HG02852 (cell line): Measurements from ENCODE around the gene CASQ2.

Experiments
- ATAC-seq: cut with Tn5 transposase; IDR thresholded peaks from one replicate; pipeline ENCODE4 v1.9.1; 2021; ENCODE audit warnings: mild to moderate bottlenecking, moderate library complexity; ENCODE audit not compliant: unreplicated experiment

The CASQ2 gene

DNA sequence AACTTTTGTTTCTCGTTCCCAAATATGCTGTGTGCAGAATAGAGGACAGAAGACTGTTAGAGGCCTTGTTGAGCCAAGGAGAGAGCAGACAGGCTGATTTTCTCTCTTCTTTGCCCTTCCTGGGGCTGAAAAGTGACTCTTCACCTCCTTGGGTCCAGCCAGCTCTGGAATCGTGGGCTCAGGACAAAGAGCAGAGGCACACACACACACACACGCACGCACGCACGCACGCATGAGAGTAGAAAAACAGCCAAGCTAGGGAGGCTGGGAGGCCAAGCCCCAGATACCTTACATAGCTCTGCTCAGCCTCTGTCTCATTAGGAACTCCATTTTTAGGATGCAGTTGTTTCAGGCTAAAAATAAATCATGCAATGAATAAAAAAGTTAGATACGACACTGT is at the start of gene CASQ2:
CASQ2 (minus strand) TSS at position 166 of the 400 bp plus-strand sequence. CDS start 173 bp downstream, outside the sequence.
- no peak for ATAC-seq

DNA sequence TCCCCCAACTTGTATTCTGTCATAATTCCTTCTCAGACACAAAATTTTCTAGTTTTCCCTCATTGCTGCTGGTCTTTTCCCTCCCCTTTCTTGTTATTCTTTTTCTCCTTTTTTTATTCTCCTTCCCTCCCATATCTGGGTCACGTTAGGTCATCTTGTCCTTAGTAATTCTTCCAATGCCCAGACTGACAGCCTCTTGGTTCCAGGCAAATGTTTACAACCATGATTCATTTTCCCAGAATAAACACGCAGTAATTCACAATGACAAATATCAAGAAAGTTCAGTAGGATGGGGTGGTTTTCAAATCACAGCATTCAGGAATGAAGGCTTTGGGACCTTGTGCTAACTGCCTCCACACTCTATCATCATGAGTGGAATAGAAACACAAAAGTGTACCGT is 47.2 kb upstream of the CASQ2 start:
- ATAC-seq = no peak

DNA sequence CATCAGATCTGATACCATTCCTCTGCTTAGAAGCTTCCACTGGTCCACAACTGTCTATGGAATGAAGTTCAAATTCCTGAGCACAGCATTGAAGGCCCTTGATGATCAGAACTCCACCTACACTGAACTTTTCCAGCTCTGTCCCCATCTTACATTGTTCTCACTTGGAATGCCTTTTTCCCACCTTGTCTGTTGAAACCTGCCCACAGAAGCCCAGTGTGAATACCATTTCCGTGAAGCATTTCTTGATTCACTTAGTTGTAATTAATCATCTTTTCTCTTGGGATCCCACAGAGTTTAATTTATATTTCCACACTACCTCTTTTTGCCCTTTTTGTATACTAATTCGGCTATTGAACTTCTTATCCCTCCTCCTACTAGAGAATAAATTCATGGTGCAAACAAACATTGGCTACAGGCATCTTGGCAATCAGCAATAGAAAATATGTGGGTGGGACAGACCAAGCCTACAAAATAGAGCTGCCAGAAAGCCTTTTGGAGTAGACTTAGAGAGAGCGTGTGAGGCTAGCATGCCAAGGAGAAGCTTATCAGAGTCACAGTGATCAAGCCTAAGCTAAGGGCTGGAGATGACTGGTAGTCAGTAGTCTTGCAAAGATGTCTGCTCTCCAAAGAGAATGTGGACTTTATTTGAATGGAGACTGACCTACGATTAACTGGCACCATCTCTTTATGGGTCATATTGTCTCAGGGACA is 46.3 kb upstream of the CASQ2 start:
- no peak for ATAC-seq

DNA sequence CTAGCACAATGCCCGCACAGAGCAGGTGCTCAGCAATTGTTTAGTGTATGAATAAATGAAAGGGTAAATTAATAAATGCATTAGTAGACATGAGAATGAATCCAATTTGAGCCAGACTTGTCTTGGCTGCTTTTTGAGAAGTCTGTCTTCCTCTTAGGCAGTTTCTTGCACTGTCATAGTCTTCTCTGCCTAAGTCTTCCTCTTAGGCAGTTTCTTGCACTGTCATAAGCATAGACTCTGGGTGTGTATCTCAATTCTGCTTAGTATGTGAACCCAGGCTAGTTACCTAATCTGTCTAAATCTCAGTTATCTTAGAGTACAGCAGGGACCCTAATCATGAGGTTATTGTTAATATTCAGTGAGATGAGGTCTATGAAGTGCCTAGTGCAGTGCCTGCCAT is 45.2 kb upstream of the CASQ2 start:
- no peak for ATAC-seq

DNA sequence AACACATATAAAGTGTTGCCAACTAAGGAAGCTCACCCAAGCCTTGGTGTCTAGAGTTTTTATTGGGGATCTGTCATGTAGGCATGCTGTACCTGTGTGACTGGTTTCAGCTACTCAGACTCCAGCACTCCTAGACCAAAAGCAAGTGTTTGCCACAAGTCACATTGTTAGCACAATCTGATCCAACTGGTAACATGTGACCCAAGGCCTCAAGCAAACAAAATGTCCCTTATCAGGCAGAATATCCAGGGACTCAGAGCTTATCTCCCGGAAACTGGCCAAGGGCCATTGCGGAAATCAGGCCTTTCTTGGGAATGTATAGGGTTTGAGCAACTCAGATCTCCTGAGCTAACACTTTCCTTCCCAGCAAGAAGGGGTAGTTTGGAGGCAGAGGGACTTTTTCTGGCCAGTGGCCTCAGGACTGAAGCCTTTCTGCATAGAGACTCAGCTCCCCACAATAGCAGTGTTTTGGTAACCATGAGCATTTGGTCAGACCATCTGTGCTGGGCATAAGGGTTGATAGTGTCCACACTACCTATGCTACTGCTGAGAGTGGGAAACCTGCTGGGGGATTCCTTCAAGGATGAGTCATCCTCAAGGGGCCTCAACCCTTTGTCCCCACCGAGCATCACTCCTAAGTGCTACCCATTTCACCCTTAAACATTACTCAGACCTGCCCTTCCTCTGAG is 42.8 kb upstream of the CASQ2 start:
- ATAC-seq = no peak

DNA sequence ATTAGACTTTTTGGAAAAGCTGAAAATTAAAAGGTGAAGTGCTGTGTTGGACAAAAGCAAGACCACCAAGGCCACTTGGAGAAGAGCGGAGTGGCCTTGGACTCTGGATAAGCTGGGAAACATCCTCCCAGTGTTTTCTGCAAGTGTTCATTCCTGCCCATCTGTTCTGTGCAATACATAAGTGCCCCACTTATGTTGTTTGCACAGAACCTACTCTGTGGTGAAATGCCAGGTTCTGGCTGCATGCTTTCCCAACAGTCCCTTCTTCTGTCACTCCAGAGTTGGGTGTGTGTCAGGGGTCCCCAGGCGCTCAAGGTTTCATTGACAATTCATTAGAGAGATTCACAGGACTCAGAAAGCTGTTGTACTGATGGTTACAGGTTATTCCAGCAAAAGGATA is 42.1 kb upstream of the CASQ2 start:
- no peak for ATAC-seq

DNA sequence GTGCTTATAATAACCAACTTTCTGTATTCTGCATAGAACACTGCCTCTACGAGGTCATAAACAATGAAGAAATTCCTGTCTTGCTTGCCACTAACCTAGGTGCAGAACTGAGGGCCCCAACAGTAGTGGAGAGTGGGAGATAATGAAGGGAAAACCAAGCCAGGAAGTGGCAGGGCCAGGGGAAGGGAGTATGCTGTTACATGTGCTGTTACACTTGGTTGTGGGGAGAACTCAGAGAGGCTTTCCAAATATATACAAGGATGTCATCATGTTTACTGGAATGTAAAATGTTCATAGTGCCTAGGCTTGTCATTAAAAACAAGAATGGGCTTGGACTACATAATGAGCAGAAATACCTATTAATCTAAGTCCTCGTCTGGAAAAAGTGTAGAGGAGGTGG is 41.3 kb upstream of the CASQ2 start:
- no peak for ATAC-seq

DNA sequence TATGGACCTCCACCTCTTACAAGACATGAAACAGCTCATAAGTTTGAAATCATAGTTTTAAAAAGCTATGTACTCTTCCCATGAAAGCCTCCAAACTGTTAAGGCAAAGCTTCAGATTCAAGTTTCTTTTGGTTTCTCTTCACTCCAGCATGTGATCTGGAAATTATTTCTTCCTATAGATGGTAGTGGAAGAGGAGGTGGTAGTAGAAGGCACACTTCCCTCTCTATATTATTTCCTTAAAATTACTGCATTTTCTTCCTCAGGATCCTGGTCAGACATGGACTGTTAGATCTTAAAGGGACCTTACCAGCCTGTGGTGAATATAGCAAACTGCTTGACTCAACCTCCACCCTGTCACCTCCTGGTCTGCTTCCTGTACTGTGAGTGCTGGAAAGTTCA is 40.6 kb upstream of the CASQ2 start:
- ATAC-seq = no peak

DNA sequence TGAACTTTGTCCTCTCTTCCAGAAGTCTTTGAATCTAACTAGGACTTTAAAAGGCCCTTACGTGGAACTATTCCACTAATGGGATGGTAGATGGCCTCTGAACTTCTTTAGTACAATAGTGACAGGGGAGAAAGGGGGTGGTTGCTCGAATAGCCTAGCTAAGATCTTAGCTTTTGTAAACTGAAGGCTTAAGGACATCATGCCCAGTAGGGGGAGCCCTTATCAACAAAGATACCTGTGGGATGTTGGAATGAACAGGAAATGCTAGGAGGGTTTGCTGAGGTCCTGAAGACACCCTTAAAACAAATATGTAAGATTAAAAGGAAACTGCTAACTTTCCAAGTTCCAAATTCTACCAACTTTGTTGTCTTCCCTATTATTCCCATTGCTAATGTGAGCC is 39.2 kb upstream of the CASQ2 start:
- ATAC-seq = no peak

DNA sequence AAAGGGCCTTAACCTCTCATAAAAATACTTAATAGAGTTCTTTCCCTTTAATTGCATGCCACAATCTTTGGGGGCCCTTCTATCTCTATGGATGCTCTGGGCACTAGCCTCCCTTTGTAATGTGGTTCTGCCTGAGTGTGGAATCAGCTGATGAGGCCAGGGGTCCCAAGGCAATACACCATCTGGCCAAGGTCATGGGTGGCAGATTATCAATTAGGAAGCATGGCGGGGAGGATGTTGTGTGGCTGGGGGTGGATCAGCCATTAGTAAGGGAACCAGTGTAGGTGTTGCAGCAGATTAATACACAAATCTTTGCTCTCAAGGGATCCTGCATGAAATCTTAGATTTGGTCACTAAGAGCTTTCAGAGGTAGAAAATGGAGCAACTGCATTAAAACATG is 37.1 kb upstream of the CASQ2 start:
- no peak for ATAC-seq

DNA sequence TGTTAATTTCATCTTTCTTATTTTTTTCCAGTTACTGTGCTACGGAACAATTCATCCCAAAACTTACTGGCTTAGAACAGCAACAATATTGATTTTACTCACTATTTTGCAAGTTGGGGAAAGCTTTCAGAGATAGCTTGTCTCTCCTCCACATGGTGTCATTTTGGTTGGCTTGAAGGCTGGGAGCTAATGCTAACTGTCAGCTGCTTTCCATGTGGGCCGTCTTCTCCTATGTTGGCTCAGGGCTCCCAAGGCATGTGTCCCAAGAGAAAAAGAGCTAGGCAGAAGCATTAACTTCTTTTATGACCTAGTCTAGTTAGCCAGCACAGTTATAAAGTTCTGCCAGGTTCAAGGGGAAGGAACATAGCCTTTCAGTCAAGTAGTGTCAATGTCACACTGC is 33.9 kb upstream of the CASQ2 start:
- ATAC-seq = no peak

DNA sequence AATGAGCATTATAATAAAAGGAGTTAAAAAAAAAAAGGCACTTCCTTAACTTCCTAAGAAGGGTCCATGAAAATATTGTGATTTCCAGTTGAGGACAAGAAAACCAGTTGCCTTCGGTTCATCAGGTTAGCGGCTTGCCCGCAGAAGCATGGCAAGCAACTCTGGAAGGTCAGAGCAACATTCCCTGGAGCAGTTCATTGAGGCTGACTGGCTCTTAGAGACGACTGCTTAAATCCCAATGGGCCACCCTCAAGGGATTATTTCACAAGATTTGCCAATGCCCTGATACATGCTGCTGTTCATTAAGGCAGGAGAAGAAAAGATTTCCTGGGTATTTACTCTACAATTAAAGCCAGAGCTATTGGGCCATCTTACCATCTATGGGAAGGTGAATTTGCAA is 29.0 kb upstream of the CASQ2 start:
- ATAC-seq = no peak

DNA sequence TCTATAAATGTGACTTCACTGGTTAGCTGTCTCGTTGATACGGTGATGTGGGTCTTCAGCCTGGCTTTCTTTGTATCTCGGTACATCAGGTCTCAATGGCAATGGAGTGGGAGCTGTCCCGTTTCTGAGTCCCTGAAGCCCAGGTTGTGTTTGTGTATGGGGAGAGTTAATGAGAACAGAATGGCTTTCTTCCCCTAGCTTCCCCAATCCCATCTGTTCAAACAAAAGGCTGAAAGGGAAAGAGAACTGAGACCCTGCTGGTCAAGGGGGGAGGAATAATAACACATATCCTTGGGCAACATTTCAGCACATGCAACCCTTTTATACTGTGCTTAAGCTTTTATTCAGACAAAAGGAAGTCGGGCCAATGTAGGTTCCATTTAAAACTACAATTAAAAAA is 28.4 kb upstream of the CASQ2 start:
- no peak for ATAC-seq

DNA sequence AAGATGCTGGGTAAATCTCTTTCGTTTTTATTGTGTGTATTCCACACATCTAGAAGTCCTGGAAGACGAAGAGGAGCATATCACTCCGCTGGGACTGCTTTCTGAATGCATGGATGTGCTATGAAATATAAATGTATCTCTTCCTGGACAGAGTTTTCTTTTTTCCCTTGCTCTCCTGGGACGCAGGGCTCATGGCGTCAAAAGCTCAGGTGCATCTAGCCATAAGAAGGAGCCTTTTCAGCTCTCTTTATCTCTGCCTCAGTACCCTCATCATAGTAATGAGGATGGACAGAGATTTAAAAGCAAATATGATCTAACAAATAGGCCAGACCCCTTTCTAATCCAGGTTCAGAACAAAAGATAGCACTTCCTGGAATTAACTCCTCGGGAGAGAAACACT is 27.5 kb upstream of the CASQ2 start:
- ATAC-seq = no peak

DNA sequence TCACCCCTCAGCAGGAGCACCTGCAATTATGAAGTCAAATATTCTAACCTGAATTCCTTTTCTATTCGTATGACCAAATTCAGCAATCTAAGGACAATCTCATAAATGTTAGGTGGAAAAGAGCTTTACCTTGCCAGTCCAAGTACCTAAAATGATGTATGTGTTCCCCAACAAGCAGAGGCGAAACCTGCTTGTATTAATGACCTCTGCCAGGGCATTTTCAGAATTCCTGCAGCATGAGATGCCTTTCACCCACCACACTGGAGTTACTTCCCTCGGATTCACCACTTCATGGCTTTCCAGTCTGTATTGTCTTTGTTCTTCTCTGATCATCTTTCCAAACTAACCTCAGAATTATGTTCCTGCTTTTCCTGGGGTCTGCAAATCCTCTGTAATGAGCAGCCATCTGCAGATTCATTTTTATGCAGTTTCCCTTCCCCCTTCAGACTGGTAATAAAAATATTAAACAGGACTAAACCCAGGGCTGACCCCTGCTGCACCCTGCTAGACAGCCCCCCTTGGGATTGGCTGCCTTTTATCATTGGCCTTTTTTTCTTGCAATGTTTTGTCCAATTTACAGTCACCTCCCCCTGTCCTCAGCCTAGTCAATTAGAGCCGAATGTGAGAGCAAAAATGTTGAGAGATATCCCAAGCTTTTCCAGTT is 26.6 kb upstream of the CASQ2 start:
- ATAC-seq = no peak

DNA sequence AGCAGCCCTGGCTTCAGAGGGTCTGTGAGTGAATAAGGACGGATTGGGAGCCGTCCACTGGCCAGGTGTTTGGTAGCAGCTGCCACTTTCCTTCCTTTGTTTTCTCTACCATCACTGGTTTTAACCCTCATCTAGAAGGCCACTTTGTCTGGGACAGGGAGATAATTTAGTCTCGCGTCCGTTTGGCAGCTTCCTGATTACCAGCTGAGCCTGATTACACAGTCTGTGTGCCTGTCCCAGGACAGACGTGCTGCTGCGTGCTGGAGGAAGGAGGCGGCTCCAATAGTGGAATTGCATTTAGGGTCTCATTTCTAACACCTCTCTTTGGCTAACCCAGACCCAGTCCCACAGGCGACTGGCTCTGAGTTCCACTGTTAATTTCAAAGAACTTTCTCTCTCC is 24.6 kb upstream of the CASQ2 start:
- ATAC-seq = no peak

DNA sequence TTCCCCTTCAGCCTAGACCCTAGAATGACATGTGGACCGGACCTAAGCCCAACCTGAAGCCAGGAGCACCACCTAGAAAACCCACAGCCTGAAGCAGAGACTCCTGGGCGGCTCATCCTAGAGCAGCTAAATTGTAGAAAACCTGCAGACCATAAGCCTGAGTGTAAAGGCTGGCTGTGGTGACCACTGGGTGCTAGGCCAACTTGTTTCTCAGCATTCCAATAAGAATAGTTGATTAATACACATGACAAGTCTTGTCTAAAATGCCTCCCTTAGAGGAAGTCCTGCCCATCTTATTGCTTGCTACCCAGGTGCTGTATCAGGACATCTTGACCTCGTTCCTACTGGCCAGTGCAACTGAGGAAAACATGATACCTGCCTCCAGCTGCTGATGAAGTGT is 23.3 kb upstream of the CASQ2 start:
- no peak for ATAC-seq

DNA sequence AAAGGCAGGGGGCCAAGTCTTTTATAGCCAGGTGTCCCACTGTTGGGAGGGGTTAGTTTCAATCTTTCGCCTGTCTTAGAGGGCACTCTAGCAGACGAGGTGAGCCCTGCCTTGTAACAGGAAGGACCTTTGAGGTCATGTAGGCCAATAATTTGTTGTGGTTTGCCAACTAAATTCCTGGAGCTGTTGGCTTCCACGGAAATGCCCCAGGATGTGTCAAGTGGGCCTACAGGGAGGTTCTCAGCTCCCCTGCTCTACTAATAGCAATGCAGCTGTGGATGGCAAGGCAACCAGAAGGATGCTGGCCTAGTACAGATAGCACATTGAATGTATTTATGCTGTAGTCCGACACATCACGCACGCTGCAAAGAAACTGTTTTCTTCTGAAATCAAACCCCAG is 22.3 kb upstream of the CASQ2 start:
- no peak for ATAC-seq

DNA sequence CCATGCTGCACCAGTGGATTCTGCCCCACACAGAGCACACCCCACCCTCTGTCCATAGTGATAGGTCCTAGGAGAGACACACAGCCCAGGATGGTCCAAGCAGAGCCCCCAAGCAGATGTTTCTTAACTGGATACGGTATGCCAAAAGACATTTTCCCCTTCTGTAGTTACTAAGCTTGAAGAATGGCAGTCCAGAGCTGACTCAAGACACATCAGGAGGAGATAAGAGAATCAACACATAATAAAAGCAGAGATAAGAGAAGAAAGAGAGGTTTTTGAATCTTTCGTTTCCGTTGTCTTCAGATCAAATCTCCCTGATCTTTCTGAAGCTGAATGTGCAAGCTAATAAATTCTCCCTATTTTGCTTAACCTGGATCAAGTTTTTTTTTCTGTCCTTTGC is 21.8 kb upstream of the CASQ2 start:
- ATAC-seq = no peak

DNA sequence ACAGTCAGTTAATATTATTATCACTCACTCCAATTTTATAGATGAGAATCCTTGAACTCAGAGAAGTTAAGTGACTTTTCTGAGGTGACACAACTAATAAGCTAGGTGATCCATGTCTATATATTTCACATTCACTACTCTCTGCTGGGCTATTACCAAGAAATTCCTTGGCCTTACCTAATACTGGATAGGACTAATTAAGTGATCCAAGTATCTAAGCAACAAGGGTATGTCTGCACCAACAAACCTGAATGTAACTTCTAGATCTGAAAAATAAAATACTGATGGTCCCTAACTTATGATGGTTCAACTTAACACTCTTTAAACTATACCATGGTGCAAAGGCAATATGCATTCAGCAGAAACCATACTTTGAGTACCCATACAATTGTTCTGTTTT is 14.8 kb upstream of the CASQ2 start:
- ATAC-seq = no peak

DNA sequence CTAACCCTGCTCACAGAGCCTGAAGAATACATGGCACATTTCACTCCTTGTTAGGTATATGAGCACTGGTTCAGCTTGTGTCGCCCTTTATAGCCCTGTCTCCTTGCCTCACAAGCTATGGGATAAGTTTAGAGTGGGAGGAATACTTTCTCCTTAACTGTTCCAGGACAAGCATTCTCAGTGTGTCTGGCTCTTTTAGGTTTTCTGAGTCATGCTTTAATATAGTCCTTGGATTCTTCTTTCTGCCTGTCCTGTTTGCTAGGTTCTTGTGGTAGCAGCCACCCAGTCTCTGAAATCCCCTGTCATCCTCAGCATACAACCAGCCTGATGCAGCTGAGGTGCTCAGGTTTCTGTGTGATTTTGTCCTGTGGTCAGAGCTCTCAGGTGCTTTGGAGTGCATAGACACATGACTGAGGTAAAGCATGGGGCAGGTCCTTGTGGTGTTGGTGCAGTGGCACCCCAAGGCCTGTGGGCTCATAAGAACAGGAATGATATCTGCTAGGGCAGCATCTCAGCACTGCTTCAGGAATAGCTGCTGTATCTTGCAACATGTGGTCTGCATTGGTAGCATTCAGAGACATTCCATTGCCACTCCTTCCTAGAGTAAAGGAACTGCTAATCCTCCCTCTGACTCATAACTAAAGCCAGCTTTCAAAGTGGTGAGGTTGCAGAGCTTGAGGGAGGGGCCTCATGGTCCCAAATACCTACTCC is 14.2 kb upstream of the CASQ2 start:
- ATAC-seq = no peak

DNA sequence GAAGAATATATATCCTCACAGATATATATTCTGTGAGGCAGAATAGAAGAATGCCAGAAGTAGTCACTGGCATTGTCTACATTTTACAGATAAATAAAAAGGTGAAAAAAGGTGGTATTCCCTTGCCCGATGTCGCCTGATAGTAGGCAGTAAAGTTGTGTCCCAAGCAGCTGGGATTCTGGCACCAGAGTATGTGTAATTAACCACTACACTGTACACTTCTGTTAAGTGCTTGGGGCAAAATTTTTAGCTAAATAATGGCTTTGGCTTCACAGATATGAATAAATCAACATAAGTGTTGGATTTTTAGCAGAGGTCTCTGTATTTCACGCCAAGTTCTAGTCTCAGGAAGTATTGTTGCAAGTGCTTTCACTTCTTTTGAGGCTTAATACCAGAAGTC is 13.3 kb upstream of the CASQ2 start:
- no peak for ATAC-seq
